Activated T-cell treated with anti-CD3 and anti-CD28 coated beads, Interleukin-2, amount 50 U/mL, for 72 hours (primary cell): ENCODE results near the gene CBX6. TPM values are rescaled to one million over a fixed set of nuclear protein-coding genes. Genes with fewer than 3 reads are reported as not detected.
A peak's percentile ranks its signal among the peaks of the same experiment; 100 is the strongest.

Source experiments
- ATAC-seq, 2 donors: fragments of 150-1000 bp; cut with Tn5 transposase; replicated peaks in 1 of 2; 2 replicates each; pipeline ENCODE4 v1.10.0; 2021; ENCODE audit warnings: moderate library complexity in 2 of 2, mild to moderate bottlenecking in 1 of 2
- DNase-seq, 2 donors: peaks; one replicate each; pipeline ENCODE4 v3.0.0; 2021 to 2022; ENCODE audit warnings: mixed read lengths in 1 of 2
- H3K27ac Mint-ChIP-seq: one replicate; pipeline ENCODE4 v1.8.0; 2022; ENCODE audit warnings: mild to moderate bottlenecking, moderate library complexity, mixed read lengths
- H3K27me3 Mint-ChIP-seq: one replicate; pipeline ENCODE4 v1.8.0; 2022; ENCODE audit warnings: low read depth, mixed read lengths
- H3K36me3 Mint-ChIP-seq, 2 donors: one replicate each; pipeline ENCODE4 v1.8.0; 2022; ENCODE audit warnings: mixed read lengths in 2 of 2, mild to moderate bottlenecking in 1 of 2; ENCODE audit not compliant: insufficient read depth in 2 of 2
- H3K4me1 Mint-ChIP-seq: one replicate; pipeline ENCODE4 v1.8.0; 2022; ENCODE audit warnings: low read depth, mixed read lengths
- H3K4me3 Mint-ChIP-seq, 2 donors: one replicate each; pipeline ENCODE4 v1.8.0; 2022; ENCODE audit warnings: mild to moderate bottlenecking in 2 of 2, mixed read lengths in 2 of 2, moderate library complexity in 2 of 2
- H3K9me3 Mint-ChIP-seq, 2 donors: one replicate each; pipeline ENCODE4 v1.8.0; 2022; ENCODE audit warnings: mixed read lengths in 2 of 2
- total RNA-seq, 2 donors: library from RNA; stranded (reverse); gene quantifications; one replicate each; pipeline ENCODE4 v1.2.3, GENCODE V29; 2022

The CBX6 gene
- total RNA-seq, 2 donors from 2014 or later, result 116 to 124 TPM

DNA sequence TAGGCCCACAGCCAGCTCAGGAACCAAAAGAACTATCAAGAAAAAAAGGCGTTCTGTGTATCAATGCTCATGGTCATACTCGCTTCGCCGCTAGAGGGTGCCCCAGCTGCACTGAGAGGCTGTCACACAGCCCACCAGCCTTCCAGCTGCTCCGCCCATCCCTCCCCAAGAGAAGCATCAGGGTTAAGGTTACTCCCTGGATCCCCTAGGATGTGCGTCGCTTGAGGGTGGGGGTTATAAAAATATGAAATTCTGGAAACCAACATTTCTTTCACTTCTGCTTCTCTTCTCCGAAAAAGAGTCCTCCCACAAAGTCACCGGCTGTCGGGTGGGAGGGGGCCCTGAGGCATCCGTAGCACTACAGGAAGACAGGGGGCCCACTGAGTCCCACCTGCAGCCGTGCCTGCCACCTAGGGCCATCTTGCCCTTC, 1.7 kb downstream of the CBX6 start:
- peak overlapping the region; percentile 93 for H3K27ac Mint-ChIP-seq
- H3K27me3 Mint-ChIP-seq, result no peaks in the 10 kb centered on the region
- ATAC-seq (peak; percentile 19 to 34), DNase-seq (peak; percentile 88 to 92)
- H3K4me3 Mint-ChIP-seq, result peak overlapping the region; percentile 97 to 98
- H3K4me1 Mint-ChIP-seq, result peaks cover 66% of the 10 kb centered on the region
- no peaks in the 10 kb centered on the region for H3K9me3 Mint-ChIP-seq
- peaks cover 6 to 22% of the 10 kb centered on the region in 2 donors for H3K36me3 Mint-ChIP-seq

DNA sequence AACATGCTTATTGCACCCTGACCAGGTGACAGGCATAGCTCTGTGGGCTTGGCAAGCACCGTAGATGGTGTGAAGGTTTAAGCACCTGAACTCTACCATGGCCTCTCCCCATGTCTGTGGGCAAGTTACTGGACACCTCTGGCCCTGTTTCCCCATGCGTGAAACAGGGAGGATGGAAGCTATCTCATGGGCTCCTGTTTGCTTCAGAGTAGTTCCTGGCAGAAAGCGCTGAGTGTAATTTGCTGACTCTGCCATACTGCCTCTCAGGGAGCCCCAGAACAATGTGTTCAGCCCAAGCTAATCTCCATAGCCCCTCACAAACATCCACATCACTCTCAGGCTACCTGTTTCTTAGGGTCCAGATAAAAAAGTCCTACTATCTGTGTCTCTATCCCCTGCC, 2.4 kb downstream of the CBX6 start:
- Mint-ChIP-seq H3K36me3 (peaks cover 6 to 22% of the 10 kb centered on the region in 2 donors), H3K4me1 (peaks cover 59% of the 10 kb centered on the region)
- ATAC-seq, result no peak

GRCh38 chr22:38868886-38869381, 3.1 kb downstream of the CBX6 start:
- DNase-seq (peak; percentile 86 to 89), ATAC-seq (peak; percentile 26 to 32)
- no peak overlapping the region for H3K27ac Mint-ChIP-seq
- H3K4me3 Mint-ChIP-seq, result peak overlapping the region in 1 of 2 donors; percentile 17
- H3K9me3 Mint-ChIP-seq, result no peaks in the 10 kb centered on the region
- H3K4me1 Mint-ChIP-seq, result peaks cover 56% of the 10 kb centered on the region
- no peaks in the 10 kb centered on the region for H3K27me3 Mint-ChIP-seq
- peaks cover 6 to 25% of the 10 kb centered on the region in 2 donors for H3K36me3 Mint-ChIP-seq

More for the DNA sequence above, 2.4 kb downstream of the CBX6 start:
- no peak for DNase-seq
- Mint-ChIP-seq H3K9me3 (no peaks in the 10 kb centered on the region), H3K27ac (peak overlapping the region; percentile 93), H3K27me3 (no peaks in the 10 kb centered on the region), H3K4me3 (peak overlapping the region; percentile 97 to 98)

GRCh38 chr22:38868286-38868721, 3.7 kb downstream of the CBX6 start:
- peaks cover 51% of the 10 kb centered on the region for H3K4me1 Mint-ChIP-seq
- H3K27me3 Mint-ChIP-seq, result no peaks in the 10 kb centered on the region
- peaks cover 6 to 26% of the 10 kb centered on the region in 2 donors for H3K36me3 Mint-ChIP-seq
- DNase-seq (no peak), ATAC-seq (no peak)
- H3K4me3 Mint-ChIP-seq, result no peak overlapping the region
- H3K9me3 Mint-ChIP-seq, result no peaks in the 10 kb centered on the region
- H3K27ac Mint-ChIP-seq, result no peak overlapping the region

- no peaks in the 10 kb centered on the region for H3K27me3 Mint-ChIP-seq
- ATAC-seq (no peak), DNase-seq (no peak)
- peaks cover 46% of the 10 kb centered on the region for H3K4me1 Mint-ChIP-seq
- H3K36me3 Mint-ChIP-seq, result peaks cover 6 to 26% of the 10 kb centered on the region in 2 donors
- H3K9me3 Mint-ChIP-seq, result no peaks in the 10 kb centered on the region
- H3K4me3 Mint-ChIP-seq, result no peak overlapping the region
- H3K27ac Mint-ChIP-seq, result no peak overlapping the region
Observed at GRCh38 chr22:38867471-38868285, 4.3 kb downstream of the CBX6 start.

- no peak overlapping the region for H3K27ac Mint-ChIP-seq
- no peaks in the 10 kb centered on the region for H3K27me3 Mint-ChIP-seq
- H3K36me3 Mint-ChIP-seq, result peaks cover 6 to 26% of the 10 kb centered on the region in 2 donors
- peaks cover 42% of the 10 kb centered on the region for H3K4me1 Mint-ChIP-seq
- no peak for ATAC-seq
- no peak overlapping the region for H3K4me3 Mint-ChIP-seq
- DNase-seq, result no peak
- no peaks in the 10 kb centered on the region for H3K9me3 Mint-ChIP-seq
Observed at GRCh38 chr22:38867124-38867455, 4.9 kb downstream of the CBX6 start.

DNA sequence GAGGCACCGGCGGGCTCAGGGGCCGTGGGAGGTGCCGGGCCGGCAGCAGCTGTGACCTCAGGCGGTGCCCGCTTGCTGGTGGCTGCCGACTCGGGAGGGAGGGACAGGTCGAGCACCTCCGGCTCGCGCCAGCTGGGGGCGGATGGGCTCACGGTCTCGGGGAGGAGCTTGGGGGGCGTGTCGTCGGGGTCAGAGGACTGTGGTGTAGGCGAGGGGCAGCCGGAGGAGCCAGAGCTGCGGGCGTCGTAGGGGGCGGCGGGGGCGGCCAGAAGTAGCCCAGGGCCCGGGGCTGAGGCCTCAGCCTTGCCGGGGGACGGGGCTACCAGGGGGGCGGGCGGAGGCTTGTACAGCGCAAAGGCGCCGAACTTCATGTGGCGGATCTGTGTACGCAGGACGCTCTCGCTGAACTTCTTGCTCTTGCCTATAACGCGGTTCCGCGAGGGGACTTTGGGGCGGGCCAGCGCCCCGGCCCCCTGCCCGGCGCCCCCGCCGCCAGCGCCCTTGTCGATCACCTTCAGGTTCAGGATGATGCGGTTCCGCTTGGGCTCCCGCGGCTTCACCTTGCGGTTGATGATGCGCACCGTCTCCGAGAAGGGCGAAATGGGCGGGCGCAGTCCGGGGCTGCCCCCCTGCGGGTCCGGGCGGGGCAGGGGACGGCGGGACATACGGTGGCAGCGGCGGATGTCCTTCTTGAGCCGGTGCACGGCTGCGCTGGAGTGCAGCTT, 5.5 kb downstream of the CBX6 start:
- Mint-ChIP-seq H3K27me3 (no peaks in the 10 kb centered on the region), H3K4me1 (peaks cover 42% of the 10 kb centered on the region), H3K36me3 (peaks cover 6 to 26% of the 10 kb centered on the region in 2 donors), H3K9me3 (no peaks in the 10 kb centered on the region), H3K4me3 (no peak overlapping the region), H3K27ac (no peak overlapping the region)
- ATAC-seq (no peak), DNase-seq (no peak)

GRCh38 chr22:38866024-38866398, 6.0 kb downstream of the CBX6 start:
- Mint-ChIP-seq H3K27ac (no peak overlapping the region), H3K4me1 (peaks cover 42% of the 10 kb centered on the region)
- DNase-seq, result no peak

DNA sequence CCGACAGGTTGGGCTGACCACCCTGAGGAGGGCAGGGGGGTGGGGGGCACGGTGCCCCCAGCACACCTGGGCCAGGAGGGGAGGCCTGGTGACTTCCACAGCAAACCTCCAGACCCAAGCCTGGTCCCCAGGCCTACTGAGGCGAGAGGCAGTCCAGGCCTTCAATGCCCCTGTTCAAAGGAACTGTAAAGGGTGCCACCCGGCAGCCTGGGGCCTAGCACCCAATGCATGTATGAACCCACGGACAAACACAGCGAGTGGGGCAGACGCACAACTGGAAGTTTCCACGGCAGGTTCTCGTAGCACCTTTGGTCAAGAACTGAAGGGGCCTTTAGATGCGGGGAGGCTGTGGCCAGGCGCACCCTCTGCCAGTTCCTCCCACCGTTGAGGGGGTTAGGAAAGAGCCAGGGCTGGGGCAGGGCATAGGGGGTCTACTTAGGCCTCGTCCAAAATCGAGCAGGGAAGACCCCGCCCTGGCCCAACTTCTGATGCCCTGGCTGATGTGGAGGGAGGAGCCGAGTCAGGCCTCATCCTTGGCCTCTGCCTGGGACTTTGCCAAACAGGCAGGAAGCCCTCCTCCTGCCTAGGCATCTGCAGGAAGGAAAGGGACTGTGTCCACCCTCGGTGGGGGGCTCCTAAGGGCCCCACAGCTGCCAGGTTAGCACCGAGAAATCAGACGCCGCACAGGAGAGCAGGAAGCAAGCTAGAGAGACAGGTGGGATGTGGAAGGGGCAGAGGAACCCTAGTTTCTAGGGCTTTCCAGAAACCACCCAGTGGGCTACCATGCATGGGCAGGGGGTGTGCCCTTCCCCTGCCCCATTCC, 6.6 kb downstream of the CBX6 start:
- Mint-ChIP-seq H3K4me3 (no peak overlapping the region), H3K27me3 (no peaks in the 10 kb centered on the region), H3K4me1 (peaks cover 36% of the 10 kb centered on the region), H3K36me3 (peaks cover 6 to 21% of the 10 kb centered on the region in 2 donors), H3K27ac (no peak overlapping the region), H3K9me3 (no peaks in the 10 kb centered on the region)
- no peak for ATAC-seq
- DNase-seq, result no peak

More at GRCh38 chr22:38866024-38866398, 6.0 kb downstream of the CBX6 start:
- H3K9me3 Mint-ChIP-seq, result no peaks in the 10 kb centered on the region
- no peak overlapping the region for H3K4me3 Mint-ChIP-seq
- H3K36me3 Mint-ChIP-seq, result peaks cover 6 to 26% of the 10 kb centered on the region in 2 donors
- H3K27me3 Mint-ChIP-seq, result no peaks in the 10 kb centered on the region
- no peak for ATAC-seq

- H3K27me3 Mint-ChIP-seq, result no peaks in the 10 kb centered on the region
- no peak for DNase-seq
- H3K4me3 Mint-ChIP-seq, result no peak overlapping the region
- no peaks in the 10 kb centered on the region for H3K9me3 Mint-ChIP-seq
- H3K36me3 Mint-ChIP-seq, result peaks cover 3 to 14% of the 10 kb centered on the region in 2 donors
- peaks cover 28% of the 10 kb centered on the region for H3K4me1 Mint-ChIP-seq
- H3K27ac Mint-ChIP-seq, result peak overlapping the region; percentile 11
- no peak for ATAC-seq
Observed at GRCh38 chr22:38864361-38865191, 7.4 kb downstream of the CBX6 start.

DNA sequence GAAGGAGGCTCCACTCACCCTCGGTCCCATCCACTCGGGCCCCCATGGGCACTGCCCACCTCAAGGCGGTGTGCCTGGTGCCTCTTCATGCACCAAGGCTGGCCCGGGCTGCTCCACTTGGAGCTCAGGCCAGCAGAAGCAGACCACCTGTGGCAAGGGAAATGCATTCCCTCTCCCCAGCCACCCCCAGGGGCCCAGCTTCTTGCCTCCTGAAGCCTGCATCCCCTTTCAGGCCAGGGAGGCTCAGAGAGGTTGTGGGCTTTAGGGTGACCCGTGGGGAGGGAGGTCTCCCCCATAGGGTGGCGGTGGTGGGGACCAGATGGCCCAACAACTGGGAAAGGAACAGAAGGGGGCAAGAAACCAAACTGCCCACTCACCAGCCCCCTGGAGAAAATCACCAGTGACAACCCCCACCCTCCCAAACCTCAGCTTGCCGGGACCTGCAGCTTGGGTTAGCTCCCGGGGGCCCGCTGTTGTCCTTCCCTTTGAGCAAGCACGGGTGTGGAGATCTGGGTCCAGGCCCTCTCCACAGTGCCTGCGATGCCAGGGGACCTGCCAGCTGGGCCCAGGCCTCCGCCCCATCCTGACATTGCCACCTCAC, 8.4 kb downstream of the CBX6 start:
- H3K4me1 Mint-ChIP-seq, result peaks cover 18% of the 10 kb centered on the region
- H3K27ac Mint-ChIP-seq, result no peak overlapping the region
- no peaks in the 10 kb centered on the region for H3K27me3 Mint-ChIP-seq
- ATAC-seq (no peak), DNase-seq (no peak)
- H3K9me3 Mint-ChIP-seq, result no peaks in the 10 kb centered on the region
- peaks cover 3 to 10% of the 10 kb centered on the region in 2 donors for H3K36me3 Mint-ChIP-seq
- H3K4me3 Mint-ChIP-seq, result no peak overlapping the region
